ENCODE results near the gene ADGRF3. TPM values are rescaled to one million over a fixed set of nuclear protein-coding genes. Genes with fewer than 3 reads are reported as not detected.

The ADGRF3 gene
- total RNA-seq, 1 experiment from 2014 or later: not detected

- Histone ChIP-seq H3K27me3 (ENCODE audit: control insufficient read depth, insufficient read depth, low read length) (no peaks in the 10 kb centered on the region; the same call in 1 of the 2 replicates), H3K4me3 (ENCODE audit: low read depth in 2 of 2, low read length in 2 of 2) (no peak overlapping the region), H3K9me3 (ENCODE audit: control insufficient read depth, insufficient read depth, low read depth, low read length) (no peaks in the 10 kb centered on the region), H3K36me3 (ENCODE audit: control insufficient read depth, insufficient read depth, low read length) (no peaks in the 10 kb centered on the region), H3K27ac (ENCODE audit: low read length) (no peak overlapping the region), H3K4me1 (ENCODE audit: control insufficient read depth, insufficient read depth, low read length) (no peaks in the 10 kb centered on the region)
- BruUV-seq (replicated peaks): no TSS peak
- no peak for ATAC-seq
- CTCF ChIA-PET: interaction anchor here (0.6 to 0.7 kb wide), 2 partner anchors 11 to 14 kb away, joined by 3 to 5 read pairs; no protein-coding TSS in a partner anchor
- intact Hi-C loops (cut with micrococcal nuclease; ENCODE audit: unreplicated experiment) (no loop called here), in situ Hi-C loops (cut with HindIII; ENCODE audit: low pct_unique_long_range_greater_than_20kb, low sequenced_read_pairs) (no loop called here)
- DNase-seq (ENCODE audit: low read depth, low spot score): no peak
- TF ChIP-seq TCF7L2 (IDR thresholded peaks at IDR 0.05; ENCODE audit: low read depth, low read length): no peak
- POLR2A ChIA-PET: no interaction called here
Measured at GRCh38 chr2:26316845-26317244, 29.7 kb downstream of the ADGRF3 start.

- intact Hi-C loops (cut with micrococcal nuclease; ENCODE audit: unreplicated experiment): no loop called here
- BruUV-seq (replicated peaks): no TSS peak
- H3K27ac ChIP-seq (ENCODE audit: low read length): no peak overlapping the region
- ATAC-seq: 0 out of 2 replicates have a peak, but pooled peaks have one; percentile 12
- no peak overlapping the region for H3K4me3 ChIP-seq (ENCODE audit: low read depth in 2 of 2, low read length in 2 of 2)
- DNase-seq (ENCODE audit: low read depth, low spot score): no peak
- CTCF ChIA-PET: no interaction called here
- H3K9me3 ChIP-seq (ENCODE audit: control insufficient read depth, insufficient read depth, low read depth, low read length): no peaks in the 10 kb centered on the region
- no peaks in the 10 kb centered on the region; the same call in 1 of the 2 replicates for H3K27me3 ChIP-seq (ENCODE audit: control insufficient read depth, insufficient read depth, low read length)
- POLR2A ChIA-PET: no interaction called here
- TF ChIP-seq CTCF (IDR thresholded peaks at IDR 0.05): no peak; the same call in 1 of the 2 replicates
- TF ChIP-seq REST (IDR thresholded peaks at IDR 0.05; ENCODE audit: insufficient read depth in 1 of 2, low read depth in 2 of 2, low read length in 1 of 2): no peak
- no peak for TF ChIP-seq TCF7L2 (IDR thresholded peaks at IDR 0.05; ENCODE audit: low read depth, low read length)
- no peak for TF ChIP-seq SIN3A (IDR thresholded peaks at IDR 0.05; ENCODE audit: borderline replicate concordance, insufficient read depth, low read depth, low read length)
- no peak for TF ChIP-seq POLR2AphosphoS5 (IDR thresholded peaks at IDR 0.05; ENCODE audit: low read depth, low read length)
- H3K4me1 ChIP-seq (ENCODE audit: control insufficient read depth, insufficient read depth, low read length): no peaks in the 10 kb centered on the region
- in situ Hi-C loops (cut with HindIII; ENCODE audit: low pct_unique_long_range_greater_than_20kb, low sequenced_read_pairs): no loop called here
- no peaks in the 10 kb centered on the region for H3K36me3 ChIP-seq (ENCODE audit: control insufficient read depth, insufficient read depth, low read length)
Measured at GRCh38 chr2:26316041-26316440, 30.5 kb downstream of the ADGRF3 start.

- H3K27me3 ChIP-seq (ENCODE audit: control insufficient read depth, insufficient read depth, low read length): no peaks in the 10 kb centered on the region
- intact Hi-C loops (cut with micrococcal nuclease; ENCODE audit: unreplicated experiment): no loop called here
- no peaks in the 10 kb centered on the region for H3K9me3 ChIP-seq (ENCODE audit: control insufficient read depth, insufficient read depth, low read depth, low read length)
- H3K4me1 ChIP-seq (ENCODE audit: control insufficient read depth, insufficient read depth, low read length): no peaks in the 10 kb centered on the region
- in situ Hi-C loops (cut with HindIII; ENCODE audit: low pct_unique_long_range_greater_than_20kb, low sequenced_read_pairs): no loop called here
- ATAC-seq: peak; percentile 58; the same call in 1 of the 2 replicates
- ChIA-PET POLR2A (no interaction called here), CTCF (no interaction called here)
- no peak overlapping the region for H3K27ac ChIP-seq (ENCODE audit: low read length)
- no peaks in the 10 kb centered on the region for H3K36me3 ChIP-seq (ENCODE audit: control insufficient read depth, insufficient read depth, low read length)
- DNase-seq (ENCODE audit: low read depth, low spot score): no peak
- TF ChIP-seq CTCF (IDR thresholded peaks at IDR 0.05) (no peak; the same call in 1 of the 2 replicates), POLR2AphosphoS5 (IDR thresholded peaks at IDR 0.05; ENCODE audit: low read depth, low read length) (no peak), TCF7L2 (IDR thresholded peaks at IDR 0.05; ENCODE audit: low read depth, low read length) (no peak), REST (IDR thresholded peaks at IDR 0.05; ENCODE audit: insufficient read depth in 1 of 2, low read depth in 2 of 2, low read length in 1 of 2) (no peak), SIN3A (IDR thresholded peaks at IDR 0.05; ENCODE audit: borderline replicate concordance, insufficient read depth, low read depth, low read length) (no peak)
- BruUV-seq (replicated peaks): no TSS peak
- no peak overlapping the region for H3K4me3 ChIP-seq (ENCODE audit: low read depth in 2 of 2, low read length in 2 of 2)
Measured at GRCh38 chr2:26314243-26314642, 32.3 kb downstream of the ADGRF3 start.
